Stimulated activated CD4-positive, alpha-beta T cell treated with anti-CD3 and anti-CD28 coated beads, Interleukin-12 subunit alpha, Interleukin-12 subunit beta, amount 100 ng/mL, for 24 hours (primary cell): ENCODE results near the gene ZNF488.

Experiments used
- DNase-seq, 2 experiments: peaks; one replicate each; pipeline ENCODE4 v3.0.0-alpha.2; 2020; ENCODE audit warnings: low read depth in 2 of 2

The ZNF488 gene

DNA sequence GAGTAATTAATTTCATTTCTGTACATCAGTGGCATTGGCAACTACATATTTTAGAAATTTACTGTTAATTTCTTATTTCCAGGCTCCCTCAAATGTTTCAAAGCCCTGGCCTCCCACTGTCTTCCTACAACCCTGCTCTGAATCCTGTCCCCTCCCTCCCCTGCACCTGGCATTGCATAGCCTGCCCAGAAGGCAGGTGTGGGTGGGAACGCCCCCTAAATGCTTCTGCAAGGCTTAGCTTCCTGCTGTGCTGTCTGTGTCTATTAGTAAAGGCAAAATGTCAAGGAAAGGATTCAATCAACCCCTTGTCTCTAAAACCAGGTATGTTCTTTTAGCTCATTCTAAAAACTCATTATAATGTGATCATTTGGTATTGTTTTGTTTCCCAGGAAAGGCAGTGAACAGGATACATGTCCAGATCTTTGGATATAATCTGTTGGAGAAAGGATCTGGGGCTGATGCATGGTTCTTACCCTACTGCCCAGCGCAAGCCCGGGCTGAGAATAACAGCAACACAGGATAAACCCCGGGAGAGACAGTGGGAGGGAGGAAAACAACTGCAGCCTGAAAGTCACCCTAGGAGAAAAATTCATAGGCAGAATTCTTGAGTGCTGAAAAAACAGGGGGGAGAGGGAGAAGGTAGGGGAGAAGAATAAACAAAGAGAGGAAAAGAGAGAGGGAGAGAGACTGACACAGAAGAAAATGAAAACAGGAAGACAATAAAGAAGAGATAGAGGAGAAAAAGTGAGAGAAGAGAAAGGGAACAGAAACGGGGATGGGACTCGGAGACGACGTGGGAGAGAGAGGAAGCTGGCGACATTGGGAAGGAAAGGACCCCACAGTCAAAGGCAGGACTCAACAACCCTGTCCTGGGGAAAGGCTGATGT is 589 bp downstream of the ZNF488 start:
- no peak for DNase-seq

DNA sequence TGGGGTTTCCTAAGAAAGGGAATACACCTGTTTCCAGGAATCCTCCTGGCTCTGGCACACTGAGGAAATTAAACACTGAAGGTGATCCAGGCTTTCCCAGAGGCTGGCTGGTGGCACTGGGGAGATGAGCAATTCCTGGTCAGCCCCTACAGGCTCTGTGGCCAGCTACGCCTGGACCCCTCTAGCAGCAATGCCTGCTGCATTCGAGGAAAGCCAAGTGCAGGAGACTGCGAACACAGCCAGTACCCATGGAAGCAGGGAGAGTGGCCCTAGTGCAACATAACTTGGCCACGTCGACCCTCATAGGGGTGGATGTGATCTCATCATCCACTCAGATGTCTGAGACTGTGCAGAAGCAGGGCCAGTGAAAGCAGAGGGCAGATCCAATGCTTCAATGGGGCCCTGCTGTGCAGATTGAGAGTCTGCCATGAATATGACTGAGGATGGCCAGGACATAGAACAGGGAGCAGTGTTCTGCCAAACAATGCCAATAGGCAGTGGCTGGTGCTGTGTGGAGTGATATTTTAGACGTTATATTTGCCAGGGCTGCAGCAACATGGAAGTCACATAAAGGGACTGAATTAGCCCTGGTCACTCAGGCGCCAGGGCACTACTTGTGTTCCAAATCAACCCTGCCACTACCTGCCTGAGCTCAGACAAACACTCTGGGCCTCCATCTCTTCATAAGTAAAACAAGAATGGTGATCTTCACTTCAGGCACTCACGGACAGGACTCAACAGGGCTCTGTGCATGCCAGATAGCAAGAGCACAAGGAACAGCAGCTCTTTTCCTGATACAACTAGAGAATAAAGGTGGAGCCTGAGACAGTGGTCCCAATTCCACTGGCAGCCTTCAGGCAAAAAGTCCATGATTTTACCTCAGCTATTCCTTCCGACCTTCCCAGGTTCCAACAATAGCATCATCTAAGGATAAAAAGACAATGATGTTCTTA is 2.4 kb downstream of the ZNF488 start:
- DNase-seq: no peak

DNA sequence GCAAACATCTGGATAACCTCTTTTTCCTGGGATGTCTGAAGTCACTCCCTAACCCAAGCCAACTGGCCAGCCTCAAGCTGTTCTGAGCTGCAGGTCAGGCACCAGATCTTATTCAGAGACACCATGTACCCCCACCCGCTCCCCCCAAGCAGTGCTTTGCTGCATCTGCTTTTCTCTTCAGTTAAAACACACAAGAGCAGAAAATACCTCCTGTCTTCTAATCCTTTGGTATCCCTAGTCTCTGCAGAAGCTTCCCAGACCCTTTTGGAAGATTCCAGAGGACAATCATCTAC is 3.0 kb downstream of the ZNF488 start:
- DNase-seq: no peak

DNA sequence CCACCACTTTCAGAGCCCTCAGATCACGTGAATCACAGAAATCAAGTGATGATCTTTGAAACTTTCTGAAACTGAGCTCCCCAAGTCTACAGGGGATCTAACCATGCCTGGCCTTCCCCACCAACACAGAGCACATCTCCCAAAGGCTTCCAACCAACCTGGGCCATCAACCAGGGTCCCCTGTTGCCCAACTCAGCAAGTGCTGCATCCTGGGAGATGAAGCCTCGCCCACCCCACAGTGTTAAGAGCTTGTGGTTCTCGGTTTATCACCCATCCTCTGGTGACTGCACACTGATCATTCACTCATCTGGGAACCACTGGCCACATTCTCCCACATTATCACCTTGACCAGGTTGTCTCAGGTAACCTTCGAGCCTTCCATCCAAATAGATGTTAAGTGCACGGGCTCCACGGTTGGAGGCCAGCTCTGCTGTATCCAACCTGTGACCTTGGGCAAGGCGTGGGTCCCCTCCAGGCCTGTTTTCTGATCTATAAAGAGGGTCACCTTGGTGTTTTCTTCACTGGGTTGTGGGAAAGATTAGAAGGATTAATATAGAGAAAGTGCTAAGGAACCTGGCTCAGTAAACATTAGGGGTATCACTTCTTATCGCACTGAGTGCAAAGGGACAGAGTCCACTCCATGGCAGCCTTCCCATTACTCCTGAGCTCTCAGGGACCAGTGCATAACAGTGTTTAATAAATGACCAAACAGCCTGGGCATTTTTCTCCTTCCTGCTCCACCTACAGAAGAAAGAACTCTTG is 3.6 kb downstream of the ZNF488 start:
- DNase-seq: no peak

DNA sequence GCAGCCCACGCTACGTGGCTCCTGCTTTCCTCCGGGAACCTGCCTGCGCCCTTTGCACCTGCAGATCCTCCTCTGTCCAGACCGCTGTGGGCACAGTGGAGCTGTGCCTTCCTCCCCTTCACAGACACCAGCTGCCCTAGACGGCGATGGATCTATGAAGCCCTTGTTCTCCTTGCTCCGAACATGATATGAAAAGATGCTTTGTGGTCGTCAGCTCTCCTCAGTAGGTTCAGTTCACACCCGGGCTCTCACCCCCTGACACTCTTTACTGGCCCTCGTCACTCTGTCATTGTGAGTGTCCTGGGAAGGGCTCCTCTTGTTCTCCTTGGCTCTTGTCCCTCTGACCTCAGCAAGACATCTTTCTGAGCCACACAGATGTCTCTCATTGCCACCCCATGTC is 4.2 kb downstream of the ZNF488 start:
- DNase-seq: no peak

DNA sequence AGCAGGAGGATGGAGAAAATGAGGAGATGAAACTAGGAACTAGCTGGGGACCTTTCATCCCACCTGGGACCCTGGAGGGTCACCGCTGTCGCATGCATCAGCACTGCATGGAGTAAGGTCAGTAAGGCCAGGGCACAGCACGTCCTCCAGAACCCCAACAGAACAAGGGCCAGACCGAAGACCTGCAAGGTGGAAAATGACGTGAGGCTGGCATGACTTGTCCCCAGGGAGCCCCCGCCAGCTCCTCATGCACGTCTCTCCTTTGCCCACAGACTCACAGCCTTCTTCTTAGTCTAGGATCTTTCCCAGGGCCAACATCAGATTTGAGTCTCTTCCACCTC is 4.7 kb downstream of the ZNF488 start:
- no peak for DNase-seq

DNA sequence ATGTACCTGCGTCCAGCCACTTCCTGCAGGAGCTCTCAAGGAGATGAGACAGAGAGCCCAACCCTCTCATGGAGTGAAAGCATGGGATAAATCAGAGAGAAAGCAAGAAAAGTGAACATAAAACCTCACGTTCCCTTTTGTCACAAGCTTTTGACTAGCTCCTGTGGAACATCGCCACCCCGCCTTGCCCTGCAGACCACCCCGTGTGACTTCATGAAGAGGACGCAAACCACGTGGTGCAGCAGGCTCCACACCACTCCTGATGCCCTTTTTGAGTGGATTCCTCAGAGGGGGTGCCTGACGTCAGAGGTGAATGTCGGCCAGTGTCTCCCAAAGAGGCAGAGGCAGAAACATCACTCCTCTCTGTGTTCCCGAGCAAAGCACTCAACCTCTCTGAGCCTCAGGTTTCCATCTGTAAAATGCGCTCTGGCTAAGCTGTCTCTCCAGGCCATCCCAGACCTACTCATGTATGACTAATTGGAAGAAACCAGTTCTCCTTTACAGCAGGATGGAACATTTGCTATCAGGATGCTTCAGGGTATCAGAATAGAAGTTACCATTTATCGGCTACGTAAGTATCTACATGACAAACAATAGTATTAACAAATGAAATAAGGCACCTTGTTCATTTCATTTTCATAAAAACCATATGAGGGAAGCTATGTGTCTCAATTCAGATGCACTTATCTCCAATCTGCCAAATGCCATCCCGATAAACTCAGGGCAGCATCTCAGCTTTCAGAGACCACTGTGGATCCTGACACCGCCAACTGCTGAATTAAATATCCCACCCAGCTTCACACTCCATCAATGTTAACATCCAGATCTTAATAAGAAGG is 5.3 kb downstream of the ZNF488 start:
- no peak for DNase-seq

DNA sequence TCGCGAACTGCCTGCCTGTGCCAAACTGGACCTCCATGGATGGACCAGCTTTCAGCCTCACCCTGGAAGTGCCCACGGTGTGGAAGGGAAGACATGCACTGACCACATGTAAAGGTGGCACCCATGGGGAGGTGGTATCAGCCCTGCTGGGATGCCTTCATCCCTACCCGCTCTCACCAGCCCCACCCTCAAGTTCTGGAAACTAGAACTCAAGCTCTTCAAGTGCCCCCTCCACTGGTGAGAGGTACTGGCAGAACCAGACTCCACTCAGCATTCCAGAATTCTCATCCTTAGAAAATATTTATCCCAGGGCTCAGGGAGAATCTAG is 5.9 kb downstream of the ZNF488 start:
- DNase-seq: no peak

DNA sequence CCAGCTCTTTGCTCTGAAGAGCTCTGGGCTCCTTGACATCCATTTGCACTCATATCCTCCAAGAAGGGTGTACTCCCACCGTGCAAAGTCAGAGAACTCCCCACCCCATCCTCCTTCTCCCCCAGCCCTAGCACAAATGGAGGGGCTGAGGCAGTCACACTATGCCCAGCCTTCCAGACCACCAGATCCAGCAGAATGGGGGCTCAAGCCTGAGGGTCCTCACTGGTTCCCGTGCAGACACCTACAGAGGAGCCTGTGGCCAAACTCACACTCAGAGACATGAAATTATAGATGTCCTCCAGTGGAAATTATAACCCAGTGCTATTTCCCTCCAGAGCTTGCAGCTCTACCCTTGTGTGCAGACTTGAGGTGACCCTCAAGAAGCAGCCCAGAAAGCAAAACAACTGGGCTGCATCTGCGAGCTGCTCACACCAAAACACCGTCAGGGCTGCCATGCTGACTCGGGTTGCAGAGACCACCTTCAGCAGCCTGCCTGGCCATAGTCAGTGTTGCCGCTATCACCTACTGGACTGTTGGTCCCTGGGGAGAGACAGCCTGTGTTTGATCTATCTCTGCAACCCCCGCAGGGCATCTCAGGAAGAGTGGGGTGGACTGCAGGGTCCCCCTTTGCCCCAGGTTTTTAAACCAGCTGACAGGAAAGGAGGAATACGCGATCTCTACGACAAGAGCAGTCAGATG is 7.4 kb downstream of the ZNF488 start:
- no peak for DNase-seq

DNA sequence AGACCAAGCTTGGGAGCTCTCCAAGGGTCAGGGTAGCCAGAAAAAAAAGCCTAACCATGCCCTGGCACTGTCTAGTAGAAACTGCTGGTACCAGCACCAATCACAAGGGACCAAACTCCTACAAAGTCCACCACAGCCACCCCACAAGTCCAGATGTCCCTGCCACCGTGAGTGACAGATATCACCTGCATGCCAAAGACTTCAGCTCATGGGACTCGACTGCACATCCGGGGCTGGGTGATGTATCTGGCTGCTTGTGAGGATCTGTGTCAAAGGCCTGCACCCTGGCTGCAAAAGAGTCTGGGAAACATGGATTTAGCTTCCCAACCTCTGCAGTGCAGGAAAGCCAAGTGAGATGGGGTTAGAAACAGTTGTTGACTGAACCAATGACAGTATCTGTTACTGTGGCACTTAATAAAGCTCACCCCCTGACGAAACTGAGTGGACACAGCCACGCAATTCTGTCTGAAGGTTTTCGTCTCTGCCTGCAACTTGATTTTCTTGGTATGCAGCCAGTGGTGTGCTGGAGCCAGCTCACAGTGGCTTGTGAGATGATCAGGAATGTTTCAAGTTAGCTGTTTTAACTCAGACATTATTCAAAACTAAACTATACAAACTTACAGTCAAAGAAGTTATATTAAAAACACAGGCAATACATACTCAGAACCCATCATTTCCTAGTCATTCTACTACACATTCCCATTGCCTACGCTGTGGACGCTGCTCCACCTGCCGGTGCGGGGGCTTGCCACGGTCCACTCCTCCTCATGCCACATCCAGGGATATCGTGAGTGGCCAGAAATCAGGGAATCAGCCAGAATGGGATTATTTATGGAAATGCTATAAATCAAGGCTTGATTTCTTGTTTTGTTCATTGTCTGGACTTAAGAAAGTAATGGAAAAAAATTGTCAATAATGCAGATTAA is 9.2 kb downstream of the ZNF488 start:
- DNase-seq: no peak

DNA sequence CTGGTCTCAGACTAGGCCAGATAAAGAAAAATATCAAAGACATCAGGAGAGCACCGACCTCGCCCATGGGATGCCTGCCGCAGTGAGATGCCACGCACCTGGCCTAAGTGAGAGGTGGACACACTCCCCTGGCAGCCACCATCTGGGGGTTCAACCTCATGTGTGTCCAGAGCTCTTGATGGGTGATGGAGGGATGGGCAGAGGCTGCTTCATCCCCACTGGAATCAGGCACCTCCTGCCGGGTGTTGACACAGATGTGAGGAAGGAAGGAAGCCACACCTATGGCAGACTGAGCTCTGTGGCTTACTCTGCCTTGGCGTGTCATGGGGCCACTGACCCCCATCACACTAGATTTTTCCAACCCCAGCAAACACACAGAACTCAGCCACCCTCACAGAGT is 11.4 kb downstream of the ZNF488 start:
- DNase-seq: no peak

DNA sequence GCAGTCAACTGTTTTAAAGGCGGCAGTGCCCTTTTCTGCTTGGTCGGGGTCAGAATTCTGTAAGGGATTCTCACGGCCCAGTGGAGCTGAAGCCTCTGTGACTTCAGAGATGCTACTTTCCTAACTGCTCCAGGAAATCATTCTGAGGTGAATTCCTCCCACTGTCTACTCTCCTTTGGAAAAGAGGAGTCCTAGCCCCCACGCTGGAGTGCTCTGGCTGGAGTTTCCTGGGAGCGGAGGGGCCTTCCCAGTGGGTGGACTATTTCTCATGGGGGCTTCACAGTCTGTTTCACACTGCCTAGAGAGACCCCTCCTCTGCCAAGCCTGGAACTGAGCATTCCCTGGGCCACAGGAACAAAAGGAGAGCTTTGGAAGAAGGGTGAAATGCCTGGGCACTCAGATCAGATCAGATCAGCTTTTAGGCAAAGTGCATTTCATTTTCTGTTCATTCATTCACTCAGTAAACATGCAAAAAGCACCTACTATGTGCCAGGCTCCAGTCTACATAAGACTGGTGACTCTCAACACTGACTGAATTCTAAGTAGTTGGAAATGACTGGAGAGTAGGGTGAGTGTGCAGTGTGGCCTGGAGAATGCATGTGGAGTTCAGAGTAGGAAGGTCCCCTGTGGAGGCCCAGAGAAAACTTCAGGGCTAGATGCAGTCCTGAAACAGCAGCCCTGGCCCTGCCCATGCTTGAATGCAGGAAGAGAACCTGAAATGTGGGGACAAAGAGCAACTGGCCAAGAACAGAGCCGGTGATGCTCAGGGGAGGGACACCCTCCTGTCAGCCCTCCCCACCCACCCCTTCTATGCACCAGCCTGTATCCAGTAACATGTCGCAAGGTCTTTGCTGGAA is 12.2 kb downstream of the ZNF488 start:
- DNase-seq: no peak

DNA sequence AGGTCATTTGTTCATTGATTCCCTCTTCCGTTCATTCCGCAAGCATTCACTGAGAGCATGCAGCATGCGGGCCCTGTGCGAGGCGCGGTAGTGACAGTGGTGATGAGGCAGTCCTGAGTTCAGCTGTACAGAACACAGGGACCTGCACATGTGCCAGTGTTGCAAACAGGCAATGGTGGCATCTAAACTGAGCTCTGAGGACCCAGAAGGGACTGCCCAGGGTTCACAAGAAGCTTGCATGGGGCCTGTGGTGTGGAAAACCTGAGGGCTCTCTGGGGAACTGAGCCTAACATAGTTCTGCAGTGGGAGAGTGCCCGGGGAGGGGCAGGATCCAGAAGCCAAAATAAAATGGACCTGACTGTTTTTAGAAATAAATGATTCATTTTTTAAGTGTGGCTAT is 13.2 kb downstream of the ZNF488 start:
- no peak for DNase-seq

DNA sequence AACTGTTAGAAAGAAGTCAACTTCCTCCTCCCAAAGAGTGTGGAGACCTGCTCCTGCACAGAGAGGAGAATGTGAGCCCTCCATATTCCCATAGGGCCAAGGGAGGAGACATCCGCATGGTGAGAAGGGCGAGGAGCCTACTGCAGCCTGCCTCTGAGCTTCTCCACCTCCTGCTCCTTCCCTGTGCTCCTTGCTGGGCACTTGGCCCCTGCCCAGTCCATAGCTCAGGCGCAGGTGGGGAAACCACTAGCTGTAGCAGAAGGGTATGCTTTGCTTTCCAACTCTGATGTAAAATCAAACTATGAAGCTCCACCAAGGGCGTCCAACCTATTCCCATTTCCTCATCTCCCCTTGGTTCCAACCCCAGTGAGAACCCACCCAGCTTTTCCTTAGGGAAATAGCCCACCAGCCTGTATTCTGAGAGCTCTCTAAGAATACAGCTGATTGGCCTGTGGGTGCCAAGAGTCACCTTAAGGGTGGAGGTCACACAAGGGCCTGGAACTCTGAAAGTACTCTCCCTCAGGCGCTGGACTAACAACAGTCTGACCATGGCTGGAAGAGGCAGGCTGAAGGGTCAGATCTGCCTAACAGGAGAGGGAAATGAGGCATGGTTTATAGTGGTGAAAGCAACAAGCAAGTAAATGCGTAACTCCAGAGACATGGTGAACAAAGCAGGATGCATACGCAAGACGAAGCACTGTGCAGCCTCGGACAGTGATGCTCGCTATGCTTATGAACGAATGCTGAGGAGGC is 13.9 kb downstream of the ZNF488 start:
- DNase-seq: no peak

DNA sequence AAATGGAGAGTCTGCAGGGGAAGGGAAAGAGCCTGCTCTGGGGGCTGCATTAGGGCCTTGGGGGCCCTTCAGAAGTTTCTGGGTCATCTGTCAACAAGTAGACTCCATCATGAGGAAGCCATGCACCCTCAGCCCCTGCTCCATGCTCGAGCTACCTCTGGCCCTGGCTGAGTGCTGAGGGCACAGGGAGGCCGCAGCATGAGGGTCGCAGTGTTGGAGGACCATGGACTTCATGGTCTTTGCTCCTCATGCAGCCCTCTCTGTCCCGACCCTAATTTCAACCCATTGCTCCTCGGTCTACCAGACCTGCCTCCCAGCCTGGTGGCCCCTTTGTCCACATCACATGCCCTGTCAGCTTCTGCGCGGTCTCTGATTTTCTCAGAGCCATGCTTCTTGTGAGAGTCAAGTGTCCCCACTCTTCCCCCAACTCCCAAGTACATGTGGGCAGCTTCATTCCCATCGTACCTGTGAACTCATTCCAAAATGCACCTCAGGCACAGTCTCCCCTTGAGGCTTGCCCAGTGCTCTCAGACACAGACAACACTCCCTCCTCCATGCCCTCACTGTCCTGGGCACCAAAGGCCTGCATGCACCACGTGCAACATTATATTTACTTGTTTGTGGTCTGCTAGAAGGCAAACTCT is 14.7 kb downstream of the ZNF488 start:
- DNase-seq: no peak

DNA sequence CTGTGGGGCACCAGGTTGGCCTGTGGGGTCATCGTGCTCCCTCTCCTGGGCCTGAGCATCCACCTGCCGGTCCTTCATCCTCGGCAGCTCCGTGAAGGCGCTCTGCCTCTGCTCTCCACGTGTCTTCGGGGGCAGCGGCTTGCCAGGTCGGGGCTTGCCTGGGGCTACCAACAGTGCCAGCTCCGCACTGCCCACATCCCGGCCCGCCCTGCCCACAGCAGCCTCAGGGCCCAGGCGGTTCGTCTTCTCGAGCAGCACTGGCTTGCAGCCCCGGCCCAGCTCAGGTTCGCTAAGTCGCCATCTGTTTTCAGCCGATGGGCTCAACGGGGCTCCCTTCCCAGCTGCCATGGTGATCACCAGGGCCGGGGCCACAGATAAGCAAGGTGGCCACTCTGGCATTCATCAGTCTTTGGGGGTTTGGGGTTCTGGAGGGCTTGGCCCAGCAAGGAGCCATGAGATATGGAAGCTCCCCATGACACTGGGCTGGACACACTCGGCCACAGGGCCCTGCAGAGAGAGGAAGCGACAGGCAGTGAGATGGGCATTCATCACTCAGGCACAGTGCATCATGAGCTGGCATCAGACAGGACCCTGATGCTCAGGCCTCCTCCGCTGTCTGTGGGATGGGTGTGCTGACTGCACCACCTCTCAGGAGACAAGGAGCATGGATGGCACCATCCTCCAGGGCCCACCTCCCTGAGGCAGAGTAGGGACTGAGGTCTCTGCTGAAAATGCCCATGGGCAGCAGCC is 15.5 kb downstream of the ZNF488 start:
- no peak for DNase-seq

DNA sequence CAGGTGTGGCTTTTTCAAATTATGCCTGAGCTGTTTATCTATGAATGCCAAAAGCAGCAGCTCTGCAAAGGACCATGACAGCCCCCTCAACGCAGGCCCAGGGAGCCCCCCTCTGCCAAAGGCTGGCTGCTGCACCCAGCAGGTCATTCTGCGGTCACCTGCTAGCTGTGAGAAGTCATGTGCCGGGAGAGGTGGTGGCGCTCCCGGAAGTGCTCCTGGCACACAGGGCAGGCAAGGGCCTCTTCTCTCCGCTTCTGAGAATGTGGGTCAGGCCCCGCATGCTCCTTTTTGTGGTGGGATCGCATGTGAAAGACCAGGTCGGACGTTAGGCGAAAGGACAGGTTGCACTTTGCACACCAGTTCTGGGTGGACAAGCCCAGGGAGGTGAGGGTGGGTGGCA is 16.4 kb downstream of the ZNF488 start:
- DNase-seq: no peak
